ENCODE data around the gene LAD1. TPM values are rescaled to one million over a fixed set of nuclear protein-coding genes. Genes with fewer than 3 reads are reported as not detected.

The LAD1 gene
- polyA plus RNA-seq, 1 of the 3 experiments (the other 2 are of a cell fraction), result not detected

- no peak for DNase-seq
- H3K27ac ChIP-seq (ENCODE audit: low read depth in 2 of 2, low read length in 1 of 2), result no peak overlapping the region
- H3K36me3 ChIP-seq (replicated peaks in 1 of 2; ENCODE audit: control insufficient read depth in 1 of 2, insufficient read depth in 2 of 2, low read length in 1 of 2), result no peaks in the 10 kb centered on the region
- H3K79me2 ChIP-seq (ENCODE audit: insufficient read depth), result no peaks in the 10 kb centered on the region
- TF ChIP-seq FOXM1 (IDR thresholded peaks at IDR 0.05; ENCODE audit: low read depth) (no peak), CTCF (IDR thresholded peaks at IDR 0.05) (0 out of 2 replicates have a peak, but pooled peaks have one; percentile 9)
- peaks cover 0 to 28% of the 10 kb centered on the region in 2 experiments; a peak in 1 of 4 replicates for H3K4me1 ChIP-seq (ENCODE audit: control insufficient read depth in 1 of 2, insufficient read depth in 2 of 2, low read depth in 1 of 2, low read length in 1 of 2)
- no peak overlapping the region for H3K4me3 ChIP-seq (ENCODE audit: low read depth in 2 of 2, low read length in 1 of 2)
- H3K27me3 ChIP-seq (ENCODE audit: insufficient read depth), result peaks cover 53% of the 10 kb centered on the region
- H3K4me2 ChIP-seq, result no peak overlapping the region
- no peaks in the 10 kb centered on the region for H4K20me1 ChIP-seq (ENCODE audit: insufficient read depth)
- ChIA-PET POLR2A (no interaction called here), CTCF (interaction anchor here (1.2 to 4.4 kb wide), 10 partner anchors 10 to 120 kb away, joined by 3 to 37 read pairs (median 5); no protein-coding TSS in a partner anchor)
- H3K9me2 ChIP-seq, result no peaks in the 10 kb centered on the region
- no peaks in the 10 kb centered on the region for H3K9me3 ChIP-seq
- H2AFZ ChIP-seq (ENCODE audit: low read depth), result no peak overlapping the region
- no peaks in the 10 kb centered on the region for H3F3A ChIP-seq (replicated peaks; ENCODE audit: insufficient read depth)
- 70% methylated on average over 4 of the region's 4 CpGs for WGBS (ENCODE audit: low lambda C conversion rate)
- H3K9ac ChIP-seq, result no peak overlapping the region
These were observed 24.0 kb downstream of the LAD1 start for GRCh38 chr1:201375169-201375568.

GRCh38 chr1:201374364-201374763, 24.8 kb downstream of the LAD1 start:
- no peaks in the 10 kb centered on the region for H3K9me2 ChIP-seq
- H2AFZ ChIP-seq (ENCODE audit: low read depth), result no peak overlapping the region
- 48% methylated on average over 7 of the region's 7 CpGs for WGBS (ENCODE audit: low lambda C conversion rate)
- H3K27ac ChIP-seq (ENCODE audit: low read depth in 2 of 2, low read length in 1 of 2), result no peak overlapping the region
- CTCF ChIA-PET, result interaction anchor here (0.8 to 4.4 kb wide), 8 partner anchors 11 to 139 kb away, joined by 3 to 37 read pairs (median 5); no protein-coding TSS in a partner anchor
- H4K20me1 ChIP-seq (ENCODE audit: insufficient read depth), result no peaks in the 10 kb centered on the region
- peaks cover 59% of the 10 kb centered on the region for H3K27me3 ChIP-seq (ENCODE audit: insufficient read depth)
- peaks cover 0 to 31% of the 10 kb centered on the region in 2 experiments; a peak in 1 of 4 replicates for H3K4me1 ChIP-seq (ENCODE audit: control insufficient read depth in 1 of 2, insufficient read depth in 2 of 2, low read depth in 1 of 2, low read length in 1 of 2)
- no peaks in the 10 kb centered on the region for H3K36me3 ChIP-seq (replicated peaks in 1 of 2; ENCODE audit: control insufficient read depth in 1 of 2, insufficient read depth in 2 of 2, low read length in 1 of 2)
- no peak overlapping the region for H3K4me2 ChIP-seq
- no peak for TF ChIP-seq TCF12 (IDR thresholded peaks at IDR 0.05)
- no peak for TF ChIP-seq CTCF (IDR thresholded peaks at IDR 0.05)
- TF ChIP-seq JUND (IDR thresholded peaks at IDR 0.05), result no peak
- TF ChIP-seq CHD2 (IDR thresholded peaks at IDR 0.05; ENCODE audit: low read length, partially characterized antibody), result no peak
- no peak for TF ChIP-seq IRF3 (IDR thresholded peaks at IDR 0.05; ENCODE audit: low read depth, low read length)
- TF ChIP-seq MAX (IDR thresholded peaks at IDR 0.05; ENCODE audit: low read depth), result no peak
- no peak for TF ChIP-seq SMC3 (IDR thresholded peaks at IDR 0.05; ENCODE audit: low read depth, low read length)
- TF ChIP-seq YY1 (IDR thresholded peaks at IDR 0.05; ENCODE audit: low read depth), result no peak
- TF ChIP-seq RXRA (IDR thresholded peaks at IDR 0.05; ENCODE audit: borderline replicate concordance, low read depth), result no peak
- TF ChIP-seq GATA2 (CRISPR knock-in tag; IDR thresholded peaks at IDR 0.05), result no peak
- no peak for TF ChIP-seq FOXJ3 (CRISPR knock-in tag; IDR thresholded peaks at IDR 0.05)
- TF ChIP-seq ZBTB33 (IDR thresholded peaks at IDR 0.05; ENCODE audit: borderline replicate concordance, low read depth), result no peak
- TF ChIP-seq NFIC (IDR thresholded peaks at IDR 0.05; ENCODE audit: borderline replicate concordance), result no peak
- no peak for TF ChIP-seq RAD21 (IDR thresholded peaks at IDR 0.05; ENCODE audit: low read length)
- no peak for TF ChIP-seq USF2 (IDR thresholded peaks at IDR 0.05; ENCODE audit: borderline replicate concordance, low read depth, low read length)
- no peak for TF ChIP-seq SIN3A (IDR thresholded peaks at IDR 0.05; ENCODE audit: borderline replicate concordance, low read depth, low read length)
- H3K4me3 ChIP-seq (ENCODE audit: low read depth in 2 of 2, low read length in 1 of 2), result no peak overlapping the region
- H3F3A ChIP-seq (replicated peaks; ENCODE audit: insufficient read depth), result no peaks in the 10 kb centered on the region
- POLR2A ChIA-PET, result no interaction called here
- H3K9me3 ChIP-seq, result no peaks in the 10 kb centered on the region
- H3K9ac ChIP-seq, result no peak overlapping the region
- no peak for DNase-seq
- H3K79me2 ChIP-seq (ENCODE audit: insufficient read depth), result no peaks in the 10 kb centered on the region

All from SK-N-SH (cell line).